Ishikawa (cell line): Measurements from ENCODE around the gene EBI3.

Experiments used
- CEBPB ChIP-seq: IDR thresholded peaks from 2 replicates; pipeline ENCODE4 v1.6.1; 2012
- CREB1 ChIP-seq: IDR thresholded peaks from 2 replicates; pipeline ENCODE4 v1.6.1; 2012; ENCODE audit warnings: low read depth
- EGR1 ChIP-seq: IDR thresholded peaks from 2 replicates; pipeline ENCODE4 v1.6.1; 2012
- EP300 ChIP-seq: IDR thresholded peaks from 2 replicates; pipeline ENCODE4 v1.6.1; 2012; ENCODE audit warnings: borderline replicate concordance
- FOXM1 ChIP-seq: IDR thresholded peaks from 2 replicates; pipeline ENCODE4 v1.6.1; 2012; ENCODE audit warnings: low read depth, borderline replicate concordance
- MAX ChIP-seq: IDR thresholded peaks from 2 replicates; pipeline ENCODE4 v1.6.1; 2012
- NFIC ChIP-seq: IDR thresholded peaks from 2 replicates; pipeline ENCODE4 v1.6.1; 2012
- RAD21 ChIP-seq: IDR thresholded peaks from 2 replicates; pipeline ENCODE4 v1.6.1; 2012; ENCODE audit warnings: low read depth
- REST ChIP-seq: IDR thresholded peaks from 2 replicates; pipeline ENCODE4 v1.6.1; 2012; ENCODE audit warnings: low read depth, mild to moderate bottlenecking
- TAF1 ChIP-seq: IDR thresholded peaks from 2 replicates; pipeline ENCODE4 v1.6.1; 2012; ENCODE audit warnings: low read depth, mild to moderate bottlenecking
- TCF12 ChIP-seq: IDR thresholded peaks from 2 replicates; pipeline ENCODE4 v1.6.1; 2012; ENCODE audit warnings: low read depth
- TEAD4 ChIP-seq: IDR thresholded peaks from 2 replicates; pipeline ENCODE4 v1.6.1; 2012
- USF1 ChIP-seq: IDR thresholded peaks from 2 replicates; pipeline ENCODE4 v1.6.1; 2012
- YY1 ChIP-seq: IDR thresholded peaks from 2 replicates; pipeline ENCODE4 v1.6.1; 2012; ENCODE audit warnings: low read depth
- ZBTB7A ChIP-seq: IDR thresholded peaks from 2 replicates; pipeline ENCODE4 v1.6.1; 2012; ENCODE audit warnings: low read depth

The EBI3 gene

GRCh38 chr19:4241824-4242430 lies 12.6 kb downstream of the EBI3 start:
- TF ChIP-seq TCF12 (no peak), EGR1 (no peak), CREB1 (no peak), REST (no peak), RAD21 (no peak), CEBPB (no peak), FOXM1 (no peak), TEAD4 (no peak), YY1 (no peak)

- TF ChIP-seq USF1: peak; percentile 73
- TF ChIP-seq NFIC: 0 out of 2 replicates have a peak, but pooled peaks have one; percentile 22
- 0 out of 2 replicates have a peak, but pooled peaks have one; percentile 2 for TF ChIP-seq CEBPB
- no peak for TF ChIP-seq REST
- TF ChIP-seq TCF12: peak; percentile 83
- peak; percentile 37; the same call in 1 of the 2 replicates for TF ChIP-seq TAF1
- peak; percentile 85 for TF ChIP-seq YY1
- TF ChIP-seq RAD21: peak; percentile 49
- peak; percentile 60 for TF ChIP-seq TEAD4
- TF ChIP-seq CREB1: peak; percentile 92
- TF ChIP-seq EGR1: no peak
- peak; percentile 69; the same call in 1 of the 2 replicates for TF ChIP-seq FOXM1
- TF ChIP-seq MAX: peak; percentile 95
- TF ChIP-seq EP300: peak; percentile 33; the same call in 1 of the 2 replicates
- TF ChIP-seq ZBTB7A: no peak
Measured at GRCh38 chr19:4246767-4247593, 17.7 kb downstream of the EBI3 start, which contains the start of gene YJU2. Gene YJU2, plus strand, starts transcription at chr19:4247080. Its CDS starts 67 bp downstream, at chr19:4247147.

GRCh38 chr19:4256563-4256962 lies 27.2 kb downstream of the EBI3 start:
- 0 out of 2 replicates have a peak, but pooled peaks have one; percentile 28 for TF ChIP-seq YY1
- TF ChIP-seq TEAD4: no peak

GRCh38 chr19:4257025-4257424 lies 27.7 kb downstream of the EBI3 start:
- TF ChIP-seq REST (no peak), TCF12 (no peak), ZBTB7A (no peak), FOXM1 (no peak), EP300 (no peak)

GRCh38 chr19:4258181-4258580 lies 28.9 kb downstream of the EBI3 start:
- TF ChIP-seq EP300: no peak
- no peak for TF ChIP-seq USF1
- no peak for TF ChIP-seq CEBPB
- no peak for TF ChIP-seq ZBTB7A
- TF ChIP-seq TCF12: no peak
- no peak for TF ChIP-seq FOXM1
- no peak for TF ChIP-seq TEAD4
